Measurements from ENCODE around the gene NUBP2.

NUBP2 gene

GRCh38 chr16:1759511-1759910 lies 23.2 kb upstream of the NUBP2 start:
- DNase-seq (ENCODE audit: low read depth): no peak

GRCh38 chr16:1760911-1761310 lies 21.8 kb upstream of the NUBP2 start:
- no peak for DNase-seq (ENCODE audit: low read depth)

GRCh38 chr16:1761751-1762150 lies 21.0 kb upstream of the NUBP2 start:
- no peak for DNase-seq (ENCODE audit: low read depth)

GRCh38 chr16:1762196-1762878 lies 20.4 kb upstream of the NUBP2 start:
- no peak for DNase-seq (ENCODE audit: low read depth)

- no peak for DNase-seq (ENCODE audit: low read depth)
Observed at GRCh38 chr16:1762879-1763520, 19.8 kb upstream of the NUBP2 start.

- DNase-seq (ENCODE audit: low read depth): no peak
Observed at GRCh38 chr16:1763521-1764511, 18.9 kb upstream of the NUBP2 start.

- DNase-seq (ENCODE audit: low read depth): no peak
Observed at GRCh38 chr16:1764971-1765370, 17.8 kb upstream of the NUBP2 start.

GRCh38 chr16:1765826-1766225 lies 16.9 kb upstream of the NUBP2 start:
- DNase-seq (ENCODE audit: low read depth): no peak

- no peak for DNase-seq (ENCODE audit: low read depth)
Observed at GRCh38 chr16:1766231-1766630, 16.5 kb upstream of the NUBP2 start.

- no peak for DNase-seq (ENCODE audit: low read depth)
Observed at GRCh38 chr16:1766701-1767100, 16.1 kb upstream of the NUBP2 start.

- DNase-seq (ENCODE audit: low read depth): no peak
Observed at GRCh38 chr16:1767116-1767994, 15.4 kb upstream of the NUBP2 start.

- no peak for DNase-seq (ENCODE audit: low read depth)
Observed at GRCh38 chr16:1768061-1768766, 14.5 kb upstream of the NUBP2 start.

- DNase-seq (ENCODE audit: low read depth): no peak
Observed at GRCh38 chr16:1768767-1769401, 13.9 kb upstream of the NUBP2 start.

GRCh38 chr16:1769402-1770300 lies 13.1 kb upstream of the NUBP2 start:
- DNase-seq (ENCODE audit: low read depth): no peak

GRCh38 chr16:1770328-1771187 lies 12.2 kb upstream of the NUBP2 start:
- DNase-seq (ENCODE audit: low read depth): peak; percentile 47

GRCh38 chr16:1771188-1771863 lies 11.4 kb upstream of the NUBP2 start, which contains the start of gene NME3:
TSS of gene NME3 (minus strand) at chr16:1771543. CDS start at chr16:1771534, 9 bp downstream.
- DNase-seq (ENCODE audit: low read depth): peak; percentile 70

GRCh38 chr16:1771864-1772361 lies 10.8 kb upstream of the NUBP2 start:
- DNase-seq (ENCODE audit: low read depth): no peak
